A549 (cell line): ENCODE data around the gene MTG2. TPM values are rescaled to one million over a fixed set of nuclear protein-coding genes. Genes with fewer than 3 reads are reported as not detected.

Source experiments
- ATAC-seq, 2 experiments: fragments of 200-7000 bp in 1 of 2; fragments of >200 bp in 1 of 2; cut with Nextera tagmentation in 1 of 2; cut with Tn5 transposase in 1 of 2; 3 replicates each; pipeline versions ENCODE4 v1.8.0 to v1.9.1; 2018 to 2020; ENCODE audit warnings: mild to moderate bottlenecking in 1 of 2, moderate library complexity in 1 of 2
- CTCF ChIA-PET: fragments of 300-600 bp; sonication (Branson Sonifier 250); formaldehyde crosslinking; extraction: SDS; loops from one replicate; lab custom pipeline; 2021; ENCODE audit warnings: antibody characterized with exemption, inconsistent platforms; lab: Yijun Ruan, JAX
- POLR2A ChIA-PET: fragments of 350-600 bp; formaldehyde crosslinking; extraction: SDS; loops from one replicate; lab custom pipeline; 2021; ENCODE audit warnings: antibody characterized with exemption, inconsistent platforms; lab: Yijun Ruan, JAX
- DNase-seq, 2 experiments: peaks; one replicate each; pipeline versions ENCODE4 v3.0.0 to v3.0.0-alpha.2; 2011 to 2016; ENCODE audit warnings: low read depth in 1 of 2, low spot score in 1 of 2
- FAIRE-seq: peaks from 2 replicates; lab custom pipeline; 2011; peaks lifted over from hg19 to GRCh38; lab: Jason Lieb, UNC
- H3K27ac ChIP-seq, 2 experiments: fragments of >200 bp; sonication (Bioruptor Twin); formaldehyde crosslinking; 3 replicates each; pipeline ENCODE4 v1.5.1; 2016 to 2017
- H3K4me1 ChIP-seq: fragments of >200 bp; sonication (Bioruptor Twin); formaldehyde crosslinking; 3 replicates; pipeline ENCODE4 v1.6.1; 2016
- H3K4me2 ChIP-seq: fragments of >200 bp; sonication (Bioruptor Twin); formaldehyde crosslinking; 3 replicates; pipeline ENCODE4 v1.6.1; 2016
- H3K4me3 ChIP-seq: fragments of >200 bp; sonication (Bioruptor Twin); formaldehyde crosslinking; 3 replicates; pipeline ENCODE4 v1.5.1; 2016
- H3K9me3 ChIP-seq: fragments of >200 bp; sonication (Bioruptor Twin); formaldehyde crosslinking; 3 replicates; pipeline ENCODE4 v1.6.1; 2016
- CEBPB ChIP-seq, 2 experiments: fragments of >200 bp in 1 of 2; sonication (Bioruptor Twin) in 1 of 2; formaldehyde crosslinking in 1 of 2; IDR thresholded peaks; 2 replicates each; pipeline ENCODE4 v1.6.1; 2012 to 2016
- EHMT2 ChIP-seq: fragments of 200-600 bp; sonication (generic); IDR thresholded peaks from 2 replicates; pipeline ENCODE4 v1.6.1; 2016; ENCODE audit warnings: antibody characterized with exemption, low read depth, mild to moderate bottlenecking, moderate library complexity
- EP300 ChIP-seq, 2 experiments: fragments of >200 bp; sonication (Bioruptor Twin); formaldehyde crosslinking; IDR thresholded peaks; 2 replicates in 1 of 2; 3 replicates in 1 of 2; pipeline ENCODE4 v1.6.1; 2016 to 2017
- FOXS1 ChIP-seq: fragments of 250-450 bp; sonication (Bioruptor Pico); IDR thresholded peaks from 2 replicates; pipeline ENCODE4 v1.5.0; 2020; ENCODE audit warnings: mild to moderate bottlenecking, moderate library complexity
- HDAC2 ChIP-seq: fragments of 200-600 bp; sonication (generic); IDR thresholded peaks from 2 replicates; pipeline ENCODE4 v1.6.1; 2016
- HES2 ChIP-seq: fragments of >200 bp; sonication (Bioruptor Twin); formaldehyde crosslinking; IDR thresholded peaks from 2 replicates; pipeline ENCODE4 v1.6.1; 2016
- HMGXB4 ChIP-seq: fragments of 250-450 bp; sonication (Bioruptor Pico); IDR thresholded peaks from 2 replicates; pipeline ENCODE4 v1.5.0; 2021; ENCODE audit warnings: mild to moderate bottlenecking, moderate library complexity, borderline replicate concordance
- HOXB5 ChIP-seq: fragments of 250-450 bp; sonication (Bioruptor Pico); IDR thresholded peaks from 2 replicates; pipeline ENCODE4 v1.5.0; 2020; ENCODE audit warnings: mild to moderate bottlenecking, moderate library complexity
- JUN ChIP-seq, 2 experiments: fragments of >200 bp; sonication (Bioruptor Twin); formaldehyde crosslinking; IDR thresholded peaks; 2 replicates in 1 of 2; 3 replicates in 1 of 2; pipeline ENCODE4 v1.6.1; 2016 to 2017
- MAFK ChIP-seq: fragments of 450-650 bp; IDR thresholded peaks from 2 replicates; pipeline ENCODE4 v1.6.1; 2014; ENCODE audit not compliant: partially characterized antibody
- NR3C1 ChIP-seq: fragments of >200 bp; sonication (Bioruptor Twin); formaldehyde crosslinking; IDR thresholded peaks from 3 replicates; pipeline ENCODE4 v1.6.1; 2017
- PBX3 ChIP-seq: IDR thresholded peaks from 2 replicates; pipeline ENCODE4 v1.6.1; 2012
- RNF2 ChIP-seq: fragments of 200-600 bp; sonication (generic); IDR thresholded peaks from 2 replicates; pipeline ENCODE4 v1.6.1; 2016; ENCODE audit warnings: low read depth, mild to moderate bottlenecking, antibody characterized with exemption, moderate library complexity, borderline replicate concordance
- TFCP2L1 ChIP-seq: fragments of 250-450 bp; sonication (Bioruptor Pico); IDR thresholded peaks from 2 replicates; pipeline ENCODE4 v1.5.0; 2021; ENCODE audit warnings: mild to moderate bottlenecking
- ZC3H11A ChIP-seq: fragments of 450-650 bp; IDR thresholded peaks from 2 replicates; pipeline ENCODE4 v1.6.1; 2014; ENCODE audit warnings: antibody characterized with exemption, mild to moderate bottlenecking
- ZNF302 ChIP-seq: fragments of 250-450 bp; sonication (Bioruptor Pico); IDR thresholded peaks from 2 replicates; pipeline ENCODE4 v1.9.0; 2021; ENCODE audit warnings: inconsistent platforms, mild to moderate bottlenecking, moderate library complexity
- WGBS: methylation state at CpG from one replicate; pipeline ENCODE4 v1.1.6; 2017; ENCODE audit errors: missing lambda C conversion rate; 5-methylcytosine and 5-hydroxymethylcytosine counted together
- polyA plus RNA-seq, 4 experiments: library from polyadenylated mRNA; depleted of rRNA in 3 of 4; stranded (reverse); fragments of >200 nt; fragmentation: RNase III in 1 of 4; extraction: RNeasy Plus Mini Kit Qiagen cat#74134 plus additional on column Dnase treatment in 1 of 4; gene quantifications; 2 replicates in 3 of 4; 3 replicates in 1 of 4; pipeline ENCODE4 v1.2.3, GENCODE V29; 2011 to 2017
- TF ChIP-seq, protein P1 (sequence below): fragments of >200 bp; sonication (Bioruptor Twin); formaldehyde crosslinking; IDR thresholded peaks from 3 replicates; pipeline ENCODE4 v1.6.1; 2016
- TF ChIP-seq, protein P2 (sequence below): fragments of >200 bp; sonication (Bioruptor Twin); formaldehyde crosslinking; IDR thresholded peaks from 3 replicates; pipeline ENCODE4 v1.5.1; 2016
- TF ChIP-seq, protein P3 (sequence below): IDR thresholded peaks from 2 replicates; pipeline ENCODE4 v1.6.1; 2012; ENCODE audit warnings: low read depth, borderline replicate concordance
- TF ChIP-seq, protein P4 (sequence below): fragments of 250-450 bp; sonication (Bioruptor Pico); IDR thresholded peaks from 2 replicates; pipeline ENCODE4 v1.5.0; 2020; ENCODE audit warnings: low read depth, mild to moderate bottlenecking, moderate library complexity

MTG2 gene
- polyA plus RNA-seq, 2 of the 4 experiments (the other 2 are of a cell fraction), result 21.9 to 28.7 TPM

DNA sequence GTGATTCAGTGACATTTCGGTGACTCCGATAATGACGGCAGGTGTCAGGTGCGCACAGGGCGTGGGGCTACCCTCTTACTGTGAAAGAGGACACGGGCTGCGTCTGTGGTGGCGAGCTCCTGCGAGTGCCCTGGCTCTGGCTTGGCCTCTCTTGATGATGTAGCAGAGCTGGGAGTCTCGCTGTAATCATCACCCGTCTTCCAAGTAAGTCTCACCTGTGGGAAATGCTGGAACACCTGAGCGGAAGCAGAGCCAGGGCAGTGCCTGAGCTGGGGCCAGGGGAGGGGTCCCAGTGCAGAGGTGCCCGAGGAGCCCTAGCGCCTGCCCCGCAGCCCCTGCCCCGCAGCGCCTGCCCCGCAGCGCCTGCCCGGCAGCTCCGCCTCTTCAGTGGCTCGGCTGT lies 60.3 kb downstream of the MTG2 start (continued):
- TF ChIP-seq HMGXB4 (CRISPR knock-in tag) (no peak), TFCP2L1 (no peak), MAFK (no peak), NR3C1 (no peak), ZNF302 (no peak)

DNA sequence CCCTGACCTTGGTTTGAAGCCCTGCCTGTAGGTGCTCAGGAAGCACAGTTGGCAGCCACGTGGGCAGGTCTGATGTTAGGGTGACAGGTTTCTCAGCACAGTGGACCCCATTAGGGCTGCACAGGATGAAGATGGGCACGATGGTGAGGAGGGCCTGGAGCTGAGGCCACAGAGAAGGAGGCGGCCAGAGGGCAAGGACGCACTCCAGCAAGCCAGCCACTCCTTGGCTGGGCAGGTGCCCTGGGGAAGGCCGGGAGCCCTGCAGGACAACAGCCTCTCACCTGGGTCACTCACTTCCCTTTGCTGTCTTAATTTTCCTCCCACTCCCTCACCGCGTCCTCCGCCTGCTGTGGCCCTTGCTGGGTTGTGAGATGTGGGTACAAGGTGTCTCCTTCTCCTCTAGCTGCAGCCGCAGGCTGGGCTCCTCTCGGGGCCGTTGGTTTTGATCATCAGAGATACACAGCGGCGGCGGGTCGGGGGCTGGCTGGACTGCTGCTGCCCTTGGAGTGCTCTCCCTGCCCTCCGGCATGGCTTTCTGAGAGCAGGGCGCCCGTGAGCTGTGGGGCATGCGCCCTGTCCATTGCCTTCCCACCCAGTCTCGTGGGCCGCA lies 61.2 kb downstream of the MTG2 start:
- ATAC-seq (no peak), FAIRE-seq (no peak), DNase-seq (no peak)
- H3K4me1 ChIP-seq, result peaks cover 5% of the 10 kb centered on the region; the same call in 1 of the 3 replicates
- ChIA-PET CTCF (interaction anchor here (1.2 to 1.8 kb wide), 3 partner anchors 12 to 373 kb away, joined by 3 to 4 read pairs (median 4); no protein-coding TSS in a partner anchor), POLR2A (no interaction called here)
- no peak overlapping the region for H3K4me3 ChIP-seq
- no peak overlapping the region for H3K27ac ChIP-seq
- TF ChIP-seq HOXB5 (CRISPR knock-in tag) (no peak), CEBPB (IDR thresholded peaks at IDR 0.05) (no peak), EP300 (IDR thresholded peaks at IDR 0.05) (no peak), ZC3H11A (no peak), HDAC2 (no peak), FOXS1 (CRISPR knock-in tag) (no peak), PBX3 (no peak), RNF2 (no peak), HES2 (no peak), EHMT2 (no peak), JUN (IDR thresholded peaks at IDR 0.05) (no peak)
- TF ChIP-seq, protein P1, sequence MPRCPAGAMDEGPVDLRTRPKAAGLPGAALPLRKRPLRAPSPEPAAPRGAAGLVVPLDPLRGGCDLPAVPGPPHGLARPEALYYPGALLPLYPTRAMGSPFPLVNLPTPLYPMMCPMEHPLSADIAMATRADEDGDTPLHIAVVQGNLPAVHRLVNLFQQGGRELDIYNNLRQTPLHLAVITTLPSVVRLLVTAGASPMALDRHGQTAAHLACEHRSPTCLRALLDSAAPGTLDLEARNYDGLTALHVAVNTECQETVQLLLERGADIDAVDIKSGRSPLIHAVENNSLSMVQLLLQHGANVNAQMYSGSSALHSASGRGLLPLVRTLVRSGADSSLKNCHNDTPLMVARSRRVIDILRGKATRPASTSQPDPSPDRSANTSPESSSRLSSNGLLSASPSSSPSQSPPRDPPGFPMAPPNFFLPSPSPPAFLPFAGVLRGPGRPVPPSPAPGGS, result no peak
- TF ChIP-seq, protein P2, sequence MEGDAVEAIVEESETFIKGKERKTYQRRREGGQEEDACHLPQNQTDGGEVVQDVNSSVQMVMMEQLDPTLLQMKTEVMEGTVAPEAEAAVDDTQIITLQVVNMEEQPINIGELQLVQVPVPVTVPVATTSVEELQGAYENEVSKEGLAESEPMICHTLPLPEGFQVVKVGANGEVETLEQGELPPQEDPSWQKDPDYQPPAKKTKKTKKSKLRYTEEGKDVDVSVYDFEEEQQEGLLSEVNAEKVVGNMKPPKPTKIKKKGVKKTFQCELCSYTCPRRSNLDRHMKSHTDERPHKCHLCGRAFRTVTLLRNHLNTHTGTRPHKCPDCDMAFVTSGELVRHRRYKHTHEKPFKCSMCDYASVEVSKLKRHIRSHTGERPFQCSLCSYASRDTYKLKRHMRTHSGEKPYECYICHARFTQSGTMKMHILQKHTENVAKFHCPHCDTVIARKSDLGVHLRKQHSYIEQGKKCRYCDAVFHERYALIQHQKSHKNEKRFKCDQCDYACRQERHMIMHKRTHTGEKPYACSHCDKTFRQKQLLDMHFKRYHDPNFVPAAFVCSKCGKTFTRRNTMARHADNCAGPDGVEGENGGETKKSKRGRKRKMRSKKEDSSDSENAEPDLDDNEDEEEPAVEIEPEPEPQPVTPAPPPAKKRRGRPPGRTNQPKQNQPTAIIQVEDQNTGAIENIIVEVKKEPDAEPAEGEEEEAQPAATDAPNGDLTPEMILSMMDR, result no peak
- TF ChIP-seq, protein P3, sequence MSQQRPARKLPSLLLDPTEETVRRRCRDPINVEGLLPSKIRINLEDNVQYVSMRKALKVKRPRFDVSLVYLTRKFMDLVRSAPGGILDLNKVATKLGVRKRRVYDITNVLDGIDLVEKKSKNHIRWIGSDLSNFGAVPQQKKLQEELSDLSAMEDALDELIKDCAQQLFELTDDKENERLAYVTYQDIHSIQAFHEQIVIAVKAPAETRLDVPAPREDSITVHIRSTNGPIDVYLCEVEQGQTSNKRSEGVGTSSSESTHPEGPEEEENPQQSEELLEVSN, result no peak
- TF ChIP-seq, protein P4, sequence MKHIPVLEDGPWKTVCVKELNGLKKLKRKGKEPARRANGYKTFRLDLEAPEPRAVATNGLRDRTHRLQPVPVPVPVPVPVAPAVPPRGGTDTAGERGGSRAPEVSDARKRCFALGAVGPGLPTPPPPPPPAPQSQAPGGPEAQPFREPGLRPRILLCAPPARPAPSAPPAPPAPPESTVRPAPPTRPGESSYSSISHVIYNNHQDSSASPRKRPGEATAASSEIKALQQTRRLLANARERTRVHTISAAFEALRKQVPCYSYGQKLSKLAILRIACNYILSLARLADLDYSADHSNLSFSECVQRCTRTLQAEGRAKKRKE (CRISPR knock-in tag), result no peak
- H3K4me2 ChIP-seq, result no peak overlapping the region
- no peaks in the 10 kb centered on the region for H3K9me3 ChIP-seq
- WGBS, result 91% methylated on average over 17 of the region's 21 CpGs
